GM13977 (cell line): ENCODE measurements around the gene POU2F3.

Source experiments
- DNase-seq: peaks from one replicate; pipeline ENCODE4 v3.0.0; 2012; ENCODE audit warnings: low spot score
- CTCF ChIP-seq: IDR thresholded peaks from 2 replicates; pipeline ENCODE4 v1.5.1; 2012; ENCODE audit warnings: mild to moderate bottlenecking, control low read depth; ENCODE audit not compliant: insufficient read depth; ENCODE audit errors: extremely low read depth, missing control alignments
- in situ Hi-C: fragments of 300-500 bp; cut with MboI; formaldehyde crosslinking; loops from one replicate; pipeline ENCODE4 v1.12.0; 2022; ENCODE audit warnings: low sequenced_read_pairs, low pct_unique_long_range_greater_than_20kb, mixed read lengths, inconsistent platforms; ENCODE audit not compliant: unreplicated experiment

POU2F3 gene

GRCh38 chr11:120354779-120355178 is 114.8 kb downstream of the POU2F3 start:
- TF ChIP-seq CTCF, result no peak
- in situ Hi-C loops, result no loop called here
- DNase-seq, result no peak

GRCh38 chr11:120357620-120358019 is 117.7 kb downstream of the POU2F3 start:
- no peak for DNase-seq
- TF ChIP-seq CTCF, result no peak
- in situ Hi-C loops, result no loop called here

- TF ChIP-seq CTCF, result no peak
- in situ Hi-C loops, result no loop called here
- DNase-seq, result no peak
Observed at GRCh38 chr11:120358729-120359128, 118.8 kb downstream of the POU2F3 start.

- TF ChIP-seq CTCF, result no peak
- in situ Hi-C loops, result no loop called here
- no peak for DNase-seq
Observed at GRCh38 chr11:120363436-120363835, 123.5 kb downstream of the POU2F3 start.

- no peak for DNase-seq
- in situ Hi-C loops, result no loop called here
- TF ChIP-seq CTCF, result no peak
Observed at GRCh38 chr11:120365512-120365911, 125.6 kb downstream of the POU2F3 start.
